IPS-18c (cell line): ENCODE results near the gene ZFYVE9.

Experiments used
- H3K4me3 ChIP-seq: 2 replicates; pipeline ENCODE4 v1.7.0; 2013; ENCODE audit warnings: low read depth, mild to moderate bottlenecking, low read length, moderate library complexity; ENCODE audit not compliant: insufficient read depth
- H3K9me3 ChIP-seq: one replicate; pipeline ENCODE4 v1.6.1; 2013; ENCODE audit warnings: mild to moderate bottlenecking, low read length, moderate library complexity; ENCODE audit not compliant: control insufficient read depth, insufficient read depth

Gene ZFYVE9

DNA sequence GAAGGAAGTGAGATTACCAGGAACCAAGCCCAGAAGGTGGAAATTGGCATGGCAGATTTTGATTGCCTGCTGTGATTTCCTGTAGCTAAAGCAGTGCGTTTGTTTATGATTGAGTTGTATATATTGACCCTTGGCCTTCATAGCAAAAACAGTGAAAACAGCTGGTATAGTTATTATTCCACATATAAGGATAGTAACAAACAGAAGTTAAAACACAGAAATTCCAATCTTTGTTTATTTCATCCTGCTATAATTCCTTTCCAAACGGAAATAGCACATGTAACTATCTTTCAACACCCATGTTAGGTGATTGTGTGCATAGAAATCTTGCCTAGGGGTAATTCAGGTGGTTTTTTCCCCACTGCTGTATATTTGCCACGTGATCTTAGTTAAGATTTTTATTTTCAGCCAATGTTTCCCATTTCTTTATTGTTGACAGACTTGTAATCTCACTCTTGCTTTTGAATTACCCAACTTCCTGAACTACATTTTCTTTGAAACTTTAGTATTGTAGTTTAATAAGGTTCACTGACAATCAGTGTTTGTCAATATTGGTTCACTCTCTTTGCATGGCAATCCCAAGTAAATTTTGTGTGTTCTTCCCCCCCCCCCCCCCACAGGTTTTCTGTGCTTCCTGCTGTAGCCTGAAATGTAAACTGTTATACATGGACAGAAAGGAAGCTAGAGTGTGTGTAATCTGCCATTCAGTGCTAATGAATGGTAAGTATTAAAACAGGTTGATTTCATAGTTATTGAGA lies 121.4 kb downstream of the ZFYVE9 start:
- Histone ChIP-seq H3K9me3 (no peaks in the 10 kb centered on the region), H3K4me3 (no peak overlapping the region)

GRCh38 chr1:52264530-52265115 lies 122.7 kb downstream of the ZFYVE9 start:
- no peaks in the 10 kb centered on the region for H3K9me3 ChIP-seq

GRCh38 chr1:52266507-52266906 lies 124.6 kb downstream of the ZFYVE9 start:
- Histone ChIP-seq H3K4me3 (no peak overlapping the region), H3K9me3 (no peaks in the 10 kb centered on the region)

More at GRCh38 chr1:52264530-52265115, 122.7 kb downstream of the ZFYVE9 start:
- H3K4me3 ChIP-seq, result no peak overlapping the region

- Histone ChIP-seq H3K4me3 (no peak overlapping the region), H3K9me3 (no peaks in the 10 kb centered on the region)
These were observed 126.5 kb downstream of the ZFYVE9 start for GRCh38 chr1:52268372-52268771.

DNA sequence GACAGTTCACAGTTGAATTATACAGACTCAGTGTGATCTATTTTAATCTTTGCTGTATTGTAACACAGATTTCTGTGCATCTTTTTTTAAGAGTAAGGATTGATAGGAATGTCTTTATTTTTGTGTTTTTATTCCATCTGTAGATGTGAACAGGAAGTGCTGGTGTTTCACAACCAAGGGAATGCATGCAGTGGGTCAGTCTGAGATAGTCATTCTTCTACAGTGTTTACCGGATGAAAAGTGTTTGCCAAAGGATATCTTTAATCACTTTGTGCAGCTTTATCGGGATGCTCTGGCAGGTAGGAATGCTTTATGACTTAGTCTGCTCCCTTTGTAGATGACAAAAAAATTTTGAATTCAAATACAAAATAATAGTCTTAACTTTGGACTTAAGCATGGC lies 139.6 kb downstream of the ZFYVE9 start:
- no peak overlapping the region for H3K4me3 ChIP-seq
- no peaks in the 10 kb centered on the region for H3K9me3 ChIP-seq

DNA sequence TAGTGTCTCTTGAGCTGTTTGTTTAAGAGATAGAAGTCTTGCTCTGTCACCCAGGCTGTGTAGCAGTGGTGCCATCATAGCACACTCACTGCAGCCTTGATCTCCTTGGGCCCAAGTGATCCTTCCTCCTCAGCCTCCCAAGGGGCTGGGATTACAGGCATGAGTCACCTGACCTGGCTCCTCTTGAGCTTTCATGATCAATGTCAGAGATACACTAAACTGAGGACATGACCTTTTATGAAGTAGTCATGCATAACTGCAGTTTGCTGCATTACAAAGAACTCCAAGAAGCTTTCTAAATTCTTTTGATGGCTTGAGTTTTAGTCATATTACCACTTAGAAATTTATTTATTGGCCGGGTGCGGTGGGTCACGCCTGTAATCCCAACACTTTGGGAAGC lies 146.4 kb downstream of the ZFYVE9 start:
- H3K4me3 ChIP-seq, result no peak overlapping the region

DNA sequence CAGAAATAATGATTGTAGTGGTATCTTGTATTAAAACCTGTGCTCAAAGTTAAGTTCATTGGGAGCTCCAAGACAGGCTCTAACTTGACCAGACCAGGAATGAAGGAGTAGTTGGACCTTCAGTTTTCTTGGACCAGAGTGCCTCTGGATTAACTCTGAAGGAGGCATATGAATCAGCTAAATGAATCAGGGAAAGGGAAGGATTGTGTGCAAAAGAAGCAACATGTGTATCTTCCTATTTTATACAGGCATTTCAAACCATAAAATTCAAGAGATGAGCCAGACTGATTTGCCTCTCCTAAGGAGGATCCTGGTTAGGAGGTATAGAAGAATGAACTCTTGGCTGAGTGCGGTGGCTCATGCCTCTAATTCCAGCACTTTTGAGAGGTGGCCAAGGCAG lies 152.7 kb downstream of the ZFYVE9 start:
- H3K4me3 ChIP-seq, result no peak overlapping the region
- no peaks in the 10 kb centered on the region for H3K9me3 ChIP-seq

More for the DNA sequence above, 146.4 kb downstream of the ZFYVE9 start:
- no peaks in the 10 kb centered on the region for H3K9me3 ChIP-seq

DNA sequence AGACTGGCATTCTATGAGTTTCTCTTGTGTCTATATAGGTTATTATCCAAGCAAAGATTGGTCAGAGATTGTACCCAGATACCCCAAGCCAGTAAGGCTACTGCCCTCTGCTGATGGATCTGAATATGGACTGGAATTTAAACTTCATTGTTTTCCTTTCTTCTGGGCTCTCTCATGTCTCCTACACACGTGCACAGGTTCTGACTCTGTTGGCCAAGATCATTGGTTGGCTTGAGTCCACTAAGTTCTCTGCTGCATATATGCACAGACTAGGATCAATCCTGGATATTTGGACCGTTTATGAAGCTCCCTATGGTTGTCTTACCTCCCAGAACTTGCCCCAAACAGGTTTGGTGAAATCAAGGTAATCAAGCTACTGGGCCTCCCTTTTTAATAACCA lies 154.5 kb downstream of the ZFYVE9 start:
- Histone ChIP-seq H3K4me3 (no peak overlapping the region), H3K9me3 (no peaks in the 10 kb centered on the region)

DNA sequence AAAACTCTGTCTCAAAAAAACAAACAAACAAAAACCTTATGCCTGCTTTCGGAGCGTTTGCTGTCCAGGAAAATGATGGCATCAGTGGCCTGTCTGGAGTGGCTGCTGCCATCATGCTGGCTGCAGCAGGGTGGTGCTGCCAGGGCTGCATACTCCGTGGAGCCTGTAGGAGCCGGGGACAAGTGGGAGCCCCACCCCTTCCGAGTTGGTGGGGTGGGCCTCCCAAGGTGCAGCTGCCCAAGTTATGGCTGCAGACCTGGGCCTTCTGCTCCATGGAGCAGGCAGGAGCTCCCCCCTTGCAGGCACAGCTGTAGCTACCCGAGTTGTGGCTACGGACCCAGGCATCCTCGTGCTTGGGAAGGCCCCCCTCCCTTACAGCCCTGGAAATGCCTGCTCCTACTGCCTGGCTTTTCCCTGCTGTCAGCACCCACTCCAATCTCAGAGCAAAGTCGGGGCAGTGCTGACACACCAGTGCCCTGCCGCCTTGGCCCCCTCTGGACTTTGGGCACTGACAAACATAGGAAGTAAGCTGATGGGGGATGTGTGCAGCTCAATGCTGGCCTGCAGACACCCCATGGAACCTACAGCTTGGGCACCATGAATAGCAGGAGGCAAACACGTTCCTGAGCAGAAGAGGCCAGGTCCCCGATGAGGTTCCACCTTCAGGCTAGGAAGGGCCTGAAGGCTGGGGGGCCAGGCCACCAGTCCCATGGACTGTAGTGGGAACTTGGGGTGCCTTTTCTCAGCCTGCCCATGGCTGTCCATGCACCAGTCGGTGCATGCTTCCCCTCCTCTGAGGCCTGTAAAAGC lies 163.7 kb downstream of the ZFYVE9 start:
- no peaks in the 10 kb centered on the region for H3K9me3 ChIP-seq
- no peak overlapping the region for H3K4me3 ChIP-seq

DNA sequence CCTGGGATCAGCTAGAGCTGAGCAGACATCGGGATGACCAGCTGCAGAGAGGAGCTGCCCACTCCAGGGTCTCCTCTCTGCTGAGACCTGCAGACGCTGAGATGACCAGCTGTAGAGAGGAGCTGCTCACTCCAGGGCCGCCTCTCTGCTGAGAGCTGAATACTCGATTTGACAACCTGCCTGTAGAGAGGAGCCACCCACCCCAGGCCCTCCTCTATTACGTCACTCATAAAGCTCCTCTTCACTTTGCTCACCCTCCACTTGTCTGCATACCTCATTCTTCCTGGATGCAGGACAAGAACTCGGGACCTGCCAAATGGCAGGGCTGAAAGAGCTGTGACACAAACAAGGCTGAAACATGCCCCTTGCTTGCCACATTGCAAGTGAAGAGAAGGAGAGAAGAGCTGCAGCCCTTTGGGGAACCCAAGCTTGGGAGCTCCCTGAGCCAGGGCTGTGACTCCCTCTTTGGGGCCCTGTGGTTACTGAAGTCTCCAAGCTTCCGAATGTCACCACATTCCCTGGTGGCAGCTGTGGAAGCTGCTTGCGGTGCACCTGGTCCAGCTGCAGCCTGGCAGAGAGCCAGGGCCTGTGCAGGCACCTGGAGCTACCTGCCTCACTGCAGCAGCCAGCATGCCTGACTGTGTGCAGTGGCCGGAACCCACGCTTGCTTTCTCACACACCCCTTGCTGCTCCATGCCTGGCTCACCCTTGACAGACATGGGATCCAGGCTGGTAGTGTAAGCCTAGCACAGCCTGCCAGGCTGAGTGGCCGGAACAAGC lies 164.5 kb downstream of the ZFYVE9 start:
- no peaks in the 10 kb centered on the region for H3K9me3 ChIP-seq

DNA sequence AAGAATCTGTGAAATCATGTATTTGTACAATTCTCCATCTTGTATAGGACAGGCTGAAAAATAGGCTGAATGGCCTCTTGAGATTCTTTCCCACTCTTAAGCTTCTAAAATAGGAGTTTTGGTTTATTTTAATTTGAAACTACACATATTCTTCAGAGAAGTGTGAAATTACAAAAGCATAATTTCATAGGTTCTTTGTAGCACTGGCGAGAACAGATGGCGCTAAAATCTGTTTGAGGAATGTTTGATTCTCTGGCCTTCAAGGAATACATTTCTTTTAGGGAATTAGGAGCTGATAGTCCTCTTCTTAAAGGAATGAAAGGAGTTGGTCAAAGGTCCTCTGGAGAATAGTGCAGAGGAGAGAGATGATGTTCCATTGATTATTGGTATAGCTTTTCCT lies 179.2 kb downstream of the ZFYVE9 start:
- H3K4me3 ChIP-seq, result no peak overlapping the region
- no peaks in the 10 kb centered on the region for H3K9me3 ChIP-seq

More for the DNA sequence above, 164.5 kb downstream of the ZFYVE9 start:
- H3K4me3 ChIP-seq, result no peak overlapping the region

GRCh38 chr1:52323731-52324130 lies 181.8 kb downstream of the ZFYVE9 start:
- Histone ChIP-seq H3K9me3 (no peaks in the 10 kb centered on the region), H3K4me3 (no peak overlapping the region)

DNA sequence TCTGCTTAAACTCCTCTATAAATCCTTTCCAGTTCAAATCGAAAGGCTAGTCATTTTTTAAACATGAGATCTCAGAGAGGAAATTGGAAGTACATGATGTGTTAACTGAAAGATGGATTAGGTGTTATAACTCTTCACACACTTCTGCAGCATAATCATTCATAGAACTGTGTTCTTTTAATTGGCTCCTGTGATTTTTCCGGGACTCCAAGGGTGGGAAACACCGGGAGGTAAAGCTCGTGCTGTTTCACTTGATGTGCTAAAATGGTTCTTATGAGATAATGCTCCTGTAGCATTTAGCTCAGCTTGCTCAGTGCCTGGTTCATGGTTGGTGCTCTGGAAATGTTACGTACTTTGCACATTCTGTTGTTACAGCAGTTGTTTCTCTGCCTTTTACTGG lies 183.9 kb downstream of the ZFYVE9 start:
- Histone ChIP-seq H3K4me3 (no peak overlapping the region), H3K9me3 (no peaks in the 10 kb centered on the region)

GRCh38 chr1:52328615-52329014 lies 186.7 kb downstream of the ZFYVE9 start:
- no peak overlapping the region for H3K4me3 ChIP-seq
- H3K9me3 ChIP-seq, result no peaks in the 10 kb centered on the region

DNA sequence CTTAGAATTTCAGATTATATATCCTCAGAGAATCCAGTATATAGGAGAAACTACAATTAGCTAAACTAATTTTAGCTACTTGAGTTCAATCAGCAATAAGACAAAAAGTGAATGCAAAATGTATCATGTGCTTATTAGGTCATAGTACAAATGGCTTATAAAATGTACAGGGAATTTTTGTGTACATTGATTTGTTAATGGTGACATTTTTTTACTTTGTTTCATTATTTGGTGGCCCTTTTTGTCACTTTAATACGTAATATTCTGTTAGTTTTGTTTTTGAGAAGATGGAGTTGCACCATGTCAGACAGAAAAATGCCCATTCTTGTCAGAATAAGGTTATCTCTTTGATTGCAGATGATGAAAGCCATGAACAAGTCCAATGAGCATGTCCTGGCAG lies 190.5 kb downstream of the ZFYVE9 start:
- H3K9me3 ChIP-seq, result no peaks in the 10 kb centered on the region
- no peak overlapping the region for H3K4me3 ChIP-seq

DNA sequence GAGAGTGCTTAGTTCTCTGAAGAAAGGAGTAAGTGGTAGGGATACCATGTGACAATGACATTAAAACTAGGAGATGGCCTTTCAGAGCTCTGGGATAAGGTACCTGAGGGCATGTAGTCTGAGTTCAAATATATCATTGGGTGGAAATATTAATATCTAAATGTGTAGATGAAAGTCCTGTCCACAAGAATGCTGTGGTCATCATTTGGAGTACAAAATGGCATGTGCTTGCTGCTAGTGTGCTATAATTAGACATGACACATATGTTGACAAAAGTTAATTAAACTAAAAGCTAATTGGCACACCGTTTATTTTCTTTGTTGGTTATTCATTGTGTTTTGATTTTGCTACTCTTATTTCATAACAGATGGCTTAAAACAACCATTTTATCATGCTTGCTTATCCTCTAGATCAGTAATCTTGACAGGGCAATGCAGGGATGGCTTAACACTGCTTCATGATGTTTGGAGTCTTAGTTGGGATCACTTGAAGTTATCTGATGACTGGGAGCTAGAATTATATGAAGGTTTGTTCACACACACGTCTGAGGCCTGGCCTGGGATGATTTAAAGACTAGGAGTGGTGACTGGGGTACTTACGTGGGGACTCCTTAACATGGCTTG lies 193.1 kb downstream of the ZFYVE9 start:
- H3K4me3 ChIP-seq, result no peak overlapping the region
- no peaks in the 10 kb centered on the region for H3K9me3 ChIP-seq

GRCh38 chr1:52337439-52337838 lies 195.6 kb downstream of the ZFYVE9 start:
- H3K4me3 ChIP-seq, result no peak overlapping the region
- no peaks in the 10 kb centered on the region for H3K9me3 ChIP-seq
